Stimulated activated CD8-positive, alpha-beta memory T cell treated with anti-CD3 and anti-CD28 coated beads, Interleukin-4, amount 100 ng/mL, for 48 hours (primary cell): ENCODE results near the gene PRDM16.

Experiments
- DNase-seq: peaks from one replicate; pipeline ENCODE4 v3.0.0-alpha.2; 2020

The PRDM16 gene

DNA sequence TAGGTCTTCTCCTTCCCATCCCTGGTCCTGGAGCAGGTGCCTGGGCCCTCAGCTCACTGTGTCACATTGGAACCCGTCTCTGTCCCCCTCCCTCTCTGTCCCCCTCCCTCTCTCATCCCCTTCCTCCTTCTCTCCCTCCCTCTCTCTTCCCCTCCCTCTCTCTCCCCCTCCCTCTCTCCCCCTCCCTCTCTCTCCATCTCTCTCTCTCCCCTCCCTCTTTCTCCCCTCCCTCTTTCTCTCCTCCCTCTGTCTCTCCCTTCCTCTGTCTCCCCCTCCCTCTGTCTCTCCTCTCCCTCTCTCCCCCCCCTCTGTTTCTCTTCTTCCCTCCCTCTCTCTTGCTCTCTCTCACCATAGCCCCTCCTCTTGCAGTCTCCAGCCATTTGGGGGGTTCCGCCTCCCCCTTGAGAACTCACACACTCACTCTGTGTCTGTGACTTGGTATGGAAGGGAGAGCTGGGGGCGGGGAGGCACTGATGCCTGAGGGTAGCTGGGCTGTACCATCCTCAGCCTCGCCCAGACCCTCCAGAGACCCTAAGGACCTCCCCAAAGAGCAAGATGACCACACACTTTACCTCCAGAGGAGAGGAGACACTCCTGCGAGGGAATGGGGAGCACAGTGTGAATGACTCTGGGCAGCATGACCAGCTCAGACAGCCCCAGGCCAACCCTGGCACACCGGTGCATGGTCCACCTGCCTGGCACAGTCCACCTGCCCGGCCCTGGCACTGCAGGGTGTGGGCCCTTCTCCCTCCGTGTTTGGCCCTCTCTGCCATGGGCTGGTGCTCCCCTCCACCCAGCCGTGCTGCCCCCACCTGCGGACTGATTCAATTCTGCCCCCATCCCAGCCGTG, 282.7 kb downstream of the PRDM16 start:
- DNase-seq = no peak

GRCh38 chr1:3352299-3352951, 283.4 kb downstream of the PRDM16 start:
- no peak for DNase-seq

DNA sequence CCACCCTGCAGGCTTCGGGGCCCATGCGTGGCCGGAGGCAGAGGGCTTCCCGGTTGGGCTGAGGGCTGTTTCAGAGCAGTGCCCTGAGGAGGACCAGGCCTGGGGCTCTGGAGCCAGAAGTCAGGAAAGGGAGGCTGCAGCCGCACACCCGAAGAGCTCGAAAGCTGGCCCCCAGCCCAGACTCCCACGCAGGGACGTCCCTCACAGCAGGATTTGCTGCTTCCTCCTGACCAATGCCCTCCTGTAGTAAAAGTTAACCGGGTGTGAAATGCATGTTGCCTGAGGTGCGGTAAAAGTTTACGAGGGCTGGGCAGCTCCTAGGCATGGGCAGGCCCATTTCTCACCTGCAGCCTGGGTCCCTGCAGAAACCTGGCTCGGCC, 283.9 kb downstream of the PRDM16 start:
- no peak for DNase-seq

DNA sequence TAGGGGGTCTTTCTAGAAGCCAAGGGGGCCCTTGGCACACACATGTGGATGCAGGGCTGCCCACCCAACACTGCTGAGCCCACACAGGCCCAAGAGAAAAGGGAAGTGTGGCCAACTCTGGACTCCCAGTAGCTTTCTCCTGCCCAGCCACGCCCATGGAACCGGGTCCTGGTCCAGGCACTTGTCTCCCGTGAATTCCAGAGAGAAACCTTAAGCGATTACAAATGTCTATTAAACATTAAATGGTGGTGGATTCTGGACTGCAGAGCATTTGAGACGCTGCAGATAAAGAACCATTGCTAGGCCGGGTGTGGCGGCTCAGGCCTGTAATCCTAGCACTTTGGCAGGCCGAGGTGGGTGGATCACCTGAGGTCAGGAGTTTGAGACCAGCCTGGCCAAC, 284.9 kb downstream of the PRDM16 start:
- no peak for DNase-seq

DNA sequence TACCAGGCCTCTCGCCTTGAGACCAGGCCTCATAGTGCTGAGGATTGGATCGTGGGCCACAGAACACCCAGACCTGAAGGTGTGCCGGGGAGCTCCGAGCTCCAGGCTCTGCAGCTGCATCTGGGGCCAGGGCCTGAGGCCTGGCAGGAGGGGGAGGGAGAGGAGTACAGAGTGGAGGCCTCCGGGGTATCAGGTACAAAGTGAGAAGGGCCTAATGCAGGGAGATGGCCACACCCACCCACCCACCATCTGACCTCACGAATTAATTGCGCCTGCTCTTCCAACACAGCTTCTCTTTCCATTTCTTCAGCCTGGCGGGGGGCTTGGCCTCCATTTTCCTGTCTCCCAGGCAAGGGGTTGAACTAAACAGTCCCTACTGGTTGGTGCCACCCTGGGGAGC, 286.1 kb downstream of the PRDM16 start:
- no peak for DNase-seq

DNA sequence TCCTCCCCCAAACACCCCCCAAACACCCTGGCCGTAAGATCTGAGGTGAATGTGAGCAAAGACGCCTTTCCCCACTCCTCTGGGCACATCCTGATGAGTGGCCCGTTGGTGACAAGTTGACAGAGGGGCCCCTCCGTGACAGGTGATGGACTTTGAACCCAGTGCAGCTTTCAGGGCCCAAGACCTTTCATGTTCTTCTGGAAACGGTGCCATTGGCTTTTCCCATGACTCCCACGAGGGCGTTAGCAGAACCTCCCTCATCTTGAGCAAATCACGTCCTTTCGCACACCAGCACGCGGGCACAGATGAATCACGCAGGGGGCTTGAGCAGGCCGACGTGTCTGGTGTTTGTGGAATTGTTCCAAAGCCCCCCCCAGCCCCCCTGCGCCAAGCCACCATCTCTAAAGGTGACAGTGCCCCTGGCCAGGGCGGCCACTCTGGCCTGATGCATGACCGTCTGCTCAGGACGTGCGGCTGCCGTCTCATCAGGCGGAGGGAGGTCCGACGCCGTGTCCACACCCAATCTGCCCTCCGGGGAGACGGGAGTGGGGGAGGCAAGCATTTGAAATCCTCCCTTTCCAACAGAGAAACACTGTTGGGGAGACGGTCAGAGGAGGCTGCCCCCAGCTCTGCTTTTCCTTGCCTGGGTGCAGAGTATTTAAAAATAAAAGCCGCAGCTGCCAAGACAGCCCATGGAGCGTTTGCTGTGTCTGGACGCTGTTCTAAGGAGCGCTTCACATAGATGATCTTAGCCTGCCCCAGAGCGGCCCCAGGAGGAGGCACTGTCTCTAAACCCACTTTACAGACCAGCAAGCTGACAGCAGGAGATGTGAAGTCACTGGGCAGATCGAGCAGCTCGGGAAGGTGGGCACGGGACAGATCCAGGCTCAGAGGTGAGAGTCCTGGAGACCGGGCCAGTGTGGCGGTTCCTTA, 287.2 kb downstream of the PRDM16 start:
- no peak for DNase-seq

DNA sequence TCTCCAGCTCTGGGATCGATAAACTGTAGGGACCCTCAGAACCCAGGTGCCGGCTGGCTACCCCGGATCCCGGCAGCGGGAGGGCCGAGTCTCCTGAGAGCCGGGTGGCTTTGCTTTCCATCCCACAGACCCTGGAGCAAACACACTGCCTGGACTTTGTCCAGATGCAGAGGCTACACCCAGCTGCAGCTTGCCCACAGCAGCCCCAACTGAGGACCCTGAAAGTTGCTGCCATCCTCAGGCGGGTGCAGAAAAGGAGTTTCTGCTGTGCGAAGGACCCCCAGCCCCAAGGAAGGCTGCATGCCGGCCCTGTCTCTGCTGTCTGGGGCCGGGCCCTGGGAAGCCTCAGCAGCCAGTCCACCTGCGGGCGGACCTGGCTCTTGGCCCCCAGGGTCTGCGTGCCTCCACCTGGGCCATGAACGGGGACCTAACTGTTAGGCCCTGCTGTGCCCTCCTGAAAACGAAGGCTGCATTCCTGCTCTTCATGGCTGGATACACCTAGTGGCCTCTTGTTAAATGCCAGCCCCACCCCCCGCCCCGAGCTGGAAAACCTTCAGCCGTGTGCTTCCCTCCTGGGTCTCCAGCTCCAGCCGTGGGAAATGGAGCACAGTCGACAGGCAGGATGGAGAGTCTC, 287.9 kb downstream of the PRDM16 start:
- no peak for DNase-seq

GRCh38 chr1:3357526-3358297, 288.7 kb downstream of the PRDM16 start:
- DNase-seq = no peak

GRCh38 chr1:3359351-3359750, 290.3 kb downstream of the PRDM16 start:
- no peak for DNase-seq

GRCh38 chr1:3359756-3360440, 290.9 kb downstream of the PRDM16 start:
- DNase-seq = no peak

DNA sequence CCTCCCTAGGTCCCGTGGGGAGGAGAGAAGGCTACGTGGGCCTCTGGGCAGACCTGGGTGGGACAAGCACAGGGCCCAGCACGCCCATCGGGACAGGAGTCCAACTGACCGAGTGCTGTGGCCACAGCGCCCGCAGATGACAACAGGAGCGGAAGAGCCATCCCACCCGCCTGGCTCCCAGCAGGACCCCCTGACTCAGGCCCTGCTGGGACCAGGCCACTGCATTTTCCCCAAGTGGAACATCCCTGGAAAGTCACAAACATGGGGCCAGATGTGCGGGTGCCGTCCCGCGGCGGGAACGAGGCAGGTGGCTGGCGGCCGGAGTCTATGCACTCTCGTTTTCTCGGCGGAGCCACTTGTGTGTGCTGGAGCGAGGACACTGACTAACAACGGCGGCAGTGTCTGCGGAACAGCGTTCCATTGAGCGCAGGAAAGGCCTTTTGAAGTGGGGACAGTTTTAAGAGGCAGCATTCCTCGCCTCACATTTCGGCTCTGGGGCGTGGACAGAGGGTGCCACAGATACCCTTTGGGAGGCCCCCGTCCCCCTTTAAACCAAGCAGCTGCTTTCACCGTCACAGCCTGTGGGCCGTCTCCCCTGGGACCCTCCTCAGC, 291.7 kb downstream of the PRDM16 start:
- no peak for DNase-seq

- no peak for DNase-seq
These were observed 294.0 kb downstream of the PRDM16 start for GRCh38 chr1:3363023-3363422.

DNA sequence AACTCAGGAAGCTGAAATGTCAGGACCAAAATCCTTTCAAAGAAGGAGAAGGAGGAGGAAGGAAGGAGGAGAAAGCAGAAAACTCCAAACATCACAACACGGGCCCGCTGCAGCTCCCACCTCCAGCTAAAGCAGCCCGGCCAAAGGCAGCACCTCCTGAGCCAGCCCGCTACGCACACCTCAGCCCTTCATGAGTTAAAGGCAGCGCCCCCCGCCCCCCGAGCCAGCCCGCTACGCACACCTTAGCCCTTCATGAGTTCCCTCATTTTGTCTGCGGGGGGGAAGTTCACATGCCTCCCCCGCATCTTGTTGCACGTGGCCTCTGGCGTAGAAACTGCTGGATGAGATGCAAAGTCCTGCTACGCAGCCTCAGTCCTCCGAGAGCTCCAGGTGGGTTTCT, 294.8 kb downstream of the PRDM16 start:
- DNase-seq = no peak

DNA sequence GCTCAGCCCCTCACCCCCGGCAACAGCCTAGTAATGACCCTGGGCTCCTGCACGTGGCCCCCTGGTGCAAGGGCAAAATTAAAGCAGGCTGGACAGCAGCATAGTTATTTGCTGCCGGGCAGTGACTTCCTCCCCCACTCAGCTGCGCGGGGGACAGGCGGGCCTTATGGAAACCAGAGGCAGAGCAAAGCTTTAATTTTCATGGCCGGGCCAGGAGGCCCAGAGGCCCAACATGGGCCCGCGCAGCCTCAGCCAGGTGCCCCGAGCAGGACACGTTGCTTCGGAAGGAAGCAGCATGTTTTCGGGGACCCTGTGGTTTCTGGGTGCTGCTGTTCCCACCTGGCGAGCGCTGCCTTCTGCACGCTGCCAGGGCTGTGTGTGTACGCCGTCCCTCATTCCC, 295.5 kb downstream of the PRDM16 start:
- no peak for DNase-seq

DNA sequence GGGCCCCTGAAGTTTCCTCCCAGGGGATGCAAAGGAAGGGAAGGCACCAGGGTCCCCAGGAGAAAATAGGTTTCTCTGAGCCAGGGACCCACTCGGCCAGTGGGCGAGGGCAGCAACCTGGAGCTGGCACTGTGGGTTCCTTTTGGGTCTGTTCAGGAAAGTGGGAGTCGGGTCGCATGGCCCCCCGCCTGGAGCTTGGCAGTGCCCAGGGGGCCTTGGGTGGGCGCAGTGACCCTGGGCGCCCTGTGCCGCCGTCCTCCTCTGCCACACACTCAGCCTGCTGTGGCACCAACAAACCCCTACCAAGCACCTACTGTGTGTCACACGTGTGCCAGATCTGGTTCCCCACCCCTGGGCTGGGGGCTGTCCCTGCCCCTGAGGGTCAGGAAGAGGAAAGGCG, 296.0 kb downstream of the PRDM16 start:
- DNase-seq = no peak

DNA sequence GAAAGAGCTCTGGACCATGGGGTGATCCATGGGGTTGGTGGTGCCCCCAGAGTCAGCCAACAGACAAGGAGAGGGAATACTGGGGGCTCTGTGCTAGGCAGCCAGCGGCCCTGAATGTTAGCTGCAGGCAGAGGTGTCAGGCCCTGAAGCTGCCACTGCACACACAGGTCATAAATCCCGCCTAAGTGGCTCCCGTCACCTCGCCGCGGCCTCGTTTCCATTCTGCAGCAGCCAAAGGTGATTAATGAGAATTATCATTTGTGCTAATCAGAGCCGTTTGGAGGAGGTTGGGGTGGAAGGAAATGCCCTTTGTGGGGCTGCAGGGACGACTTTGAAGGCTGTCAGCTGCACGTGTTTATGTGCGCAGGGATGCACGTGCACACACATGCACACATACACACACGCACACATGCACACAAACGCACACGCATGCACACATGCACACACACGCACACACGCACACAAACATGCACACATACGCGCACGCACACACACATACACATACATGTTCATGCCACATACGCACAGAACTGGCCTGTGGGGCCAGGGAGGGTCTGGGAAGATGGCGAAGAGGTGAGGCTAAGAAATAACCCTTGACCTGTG, 296.6 kb downstream of the PRDM16 start:
- DNase-seq = no peak

GRCh38 chr1:3366126-3367051, 297.4 kb downstream of the PRDM16 start:
- no peak for DNase-seq

DNA sequence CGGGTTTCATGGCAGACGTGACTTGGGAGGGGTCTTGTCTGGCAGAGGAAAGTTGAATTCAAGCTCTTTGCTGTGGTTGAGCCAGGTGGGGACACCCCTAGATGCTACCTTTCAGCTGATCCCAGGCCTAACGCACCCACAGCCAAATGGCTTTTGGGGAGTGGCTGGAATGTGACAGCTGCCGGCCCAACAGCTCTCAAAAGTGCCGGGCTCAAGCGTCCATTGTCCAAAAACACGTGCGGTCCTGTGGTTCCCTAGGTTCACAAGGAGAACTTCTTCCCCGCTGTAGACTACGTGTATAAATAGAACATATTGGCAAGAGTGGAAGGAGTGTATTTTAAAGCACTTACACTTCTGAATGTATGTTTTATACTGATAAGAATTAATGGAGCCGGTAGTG, 298.4 kb downstream of the PRDM16 start:
- no peak for DNase-seq

GRCh38 chr1:3368059-3368458, 299.1 kb downstream of the PRDM16 start:
- DNase-seq = no peak
